KMS-11 (cell line): ENCODE measurements around the gene PRSS27.

Experiments
- H2AFZ ChIP-seq: fragments of 200-600 bp; sonication (generic); 2 replicates; pipeline ENCODE4 v1.6.1; 2016; ENCODE audit warnings: antibody characterized with exemption, mixed run types, low read depth
- H3K27ac ChIP-seq: fragments of 200-600 bp; sonication (generic); 2 replicates; pipeline ENCODE4 v1.6.1; 2016; ENCODE audit warnings: mild to moderate bottlenecking, mixed run types
- H3K27me3 ChIP-seq: fragments of 200-600 bp; sonication (generic); 2 replicates; pipeline ENCODE4 v1.6.1; 2017; ENCODE audit warnings: mild to moderate bottlenecking, low read depth, mixed run types, moderate library complexity; ENCODE audit not compliant: insufficient read depth
- H3K36me3 ChIP-seq: fragments of 200-600 bp; sonication (generic); 2 replicates; pipeline ENCODE4 v1.6.1; 2017; ENCODE audit warnings: mild to moderate bottlenecking, mixed run types; ENCODE audit not compliant: insufficient read depth
- H3K4me1 ChIP-seq: fragments of 200-600 bp; sonication (generic); 2 replicates; pipeline ENCODE4 v1.6.1; 2016; ENCODE audit warnings: mild to moderate bottlenecking, low read depth, mixed run types; ENCODE audit not compliant: poor library complexity, severe bottlenecking
- H3K4me2 ChIP-seq: fragments of 200-600 bp; sonication (generic); 2 replicates; pipeline ENCODE4 v1.7.0; 2016; ENCODE audit warnings: mild to moderate bottlenecking, mixed run types
- H3K4me3 ChIP-seq: fragments of 200-600 bp; sonication (generic); IDR thresholded peaks from 2 replicates; pipeline ENCODE4 v1.6.1; 2017; ENCODE audit warnings: low read depth, low read length, mixed read lengths; ENCODE audit not compliant: insufficient read depth
- H3K79me2 ChIP-seq: fragments of 200-600 bp; sonication (generic); 2 replicates; pipeline ENCODE4 v1.6.1; 2016; ENCODE audit warnings: low read depth, mixed run types; ENCODE audit not compliant: insufficient read depth
- H3K9ac ChIP-seq: fragments of 200-600 bp; sonication (generic); 2 replicates; pipeline ENCODE4 v1.6.1; 2016; ENCODE audit warnings: mild to moderate bottlenecking, mixed run types
- H4K20me1 ChIP-seq: fragments of 200-600 bp; sonication (generic); 2 replicates; pipeline ENCODE4 v1.6.1; 2016; ENCODE audit warnings: mild to moderate bottlenecking, mixed run types; ENCODE audit not compliant: insufficient read depth
- TF ChIP-seq, protein P1 (sequence below): fragments of 200-600 bp; sonication (generic); conservative IDR thresholded peaks from 2 replicates; pipeline ENCODE4 v1.6.1; 2017; ENCODE audit warnings: low read depth, mild to moderate bottlenecking, antibody characterized with exemption, low read length, moderate library complexity, mixed read lengths

Gene PRSS27

DNA sequence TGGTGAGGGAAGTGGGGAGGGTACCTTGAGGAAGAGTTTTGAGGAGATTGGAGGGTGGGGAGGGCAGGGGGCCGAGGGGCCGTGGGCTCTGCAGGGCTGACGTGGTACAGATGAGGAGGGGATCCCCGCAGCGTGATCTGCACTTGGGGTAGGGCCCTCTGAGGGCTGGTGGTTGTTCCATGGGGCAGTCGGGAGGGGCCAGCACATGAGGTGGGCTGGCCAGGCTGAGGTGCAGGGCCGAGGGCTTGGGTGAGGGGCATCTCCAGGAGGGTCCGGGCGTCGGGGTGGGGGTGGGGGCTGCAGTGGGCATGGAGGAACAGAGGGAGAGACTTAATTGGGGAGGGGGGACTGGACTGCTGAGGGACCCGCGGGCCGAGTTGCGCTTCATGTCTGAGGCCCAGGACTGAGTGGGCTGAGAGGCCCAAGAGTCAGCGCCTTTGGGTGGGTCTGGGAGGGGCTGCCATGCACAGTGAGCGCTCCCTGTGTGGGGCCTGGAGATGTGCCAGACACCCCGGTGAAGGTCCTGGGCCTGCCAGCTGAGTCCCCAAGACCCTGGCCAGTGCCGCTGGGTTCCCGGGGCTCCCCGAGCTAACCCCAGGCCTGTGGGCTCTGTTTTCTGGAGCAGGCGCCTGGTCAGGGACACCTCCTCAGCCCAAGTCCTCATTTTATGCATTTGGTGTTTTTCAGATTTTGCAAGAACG lies 13.3 kb downstream of the PRSS27 start:
- TF ChIP-seq, protein P1, sequence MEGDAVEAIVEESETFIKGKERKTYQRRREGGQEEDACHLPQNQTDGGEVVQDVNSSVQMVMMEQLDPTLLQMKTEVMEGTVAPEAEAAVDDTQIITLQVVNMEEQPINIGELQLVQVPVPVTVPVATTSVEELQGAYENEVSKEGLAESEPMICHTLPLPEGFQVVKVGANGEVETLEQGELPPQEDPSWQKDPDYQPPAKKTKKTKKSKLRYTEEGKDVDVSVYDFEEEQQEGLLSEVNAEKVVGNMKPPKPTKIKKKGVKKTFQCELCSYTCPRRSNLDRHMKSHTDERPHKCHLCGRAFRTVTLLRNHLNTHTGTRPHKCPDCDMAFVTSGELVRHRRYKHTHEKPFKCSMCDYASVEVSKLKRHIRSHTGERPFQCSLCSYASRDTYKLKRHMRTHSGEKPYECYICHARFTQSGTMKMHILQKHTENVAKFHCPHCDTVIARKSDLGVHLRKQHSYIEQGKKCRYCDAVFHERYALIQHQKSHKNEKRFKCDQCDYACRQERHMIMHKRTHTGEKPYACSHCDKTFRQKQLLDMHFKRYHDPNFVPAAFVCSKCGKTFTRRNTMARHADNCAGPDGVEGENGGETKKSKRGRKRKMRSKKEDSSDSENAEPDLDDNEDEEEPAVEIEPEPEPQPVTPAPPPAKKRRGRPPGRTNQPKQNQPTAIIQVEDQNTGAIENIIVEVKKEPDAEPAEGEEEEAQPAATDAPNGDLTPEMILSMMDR, result no peak
- Histone ChIP-seq H3K27ac (no peak overlapping the region), H2AFZ (no peak overlapping the region), H3K9ac (no peak overlapping the region), H3K27me3 (no peaks in the 10 kb centered on the region; the same call in 1 of the 2 replicates), H3K4me1 (no peaks in the 10 kb centered on the region), H3K79me2 (no peaks in the 10 kb centered on the region), H3K4me3 (no peak overlapping the region), H3K36me3 (no peaks in the 10 kb centered on the region), H3K4me2 (no peak overlapping the region), H4K20me1 (no peaks in the 10 kb centered on the region)

DNA sequence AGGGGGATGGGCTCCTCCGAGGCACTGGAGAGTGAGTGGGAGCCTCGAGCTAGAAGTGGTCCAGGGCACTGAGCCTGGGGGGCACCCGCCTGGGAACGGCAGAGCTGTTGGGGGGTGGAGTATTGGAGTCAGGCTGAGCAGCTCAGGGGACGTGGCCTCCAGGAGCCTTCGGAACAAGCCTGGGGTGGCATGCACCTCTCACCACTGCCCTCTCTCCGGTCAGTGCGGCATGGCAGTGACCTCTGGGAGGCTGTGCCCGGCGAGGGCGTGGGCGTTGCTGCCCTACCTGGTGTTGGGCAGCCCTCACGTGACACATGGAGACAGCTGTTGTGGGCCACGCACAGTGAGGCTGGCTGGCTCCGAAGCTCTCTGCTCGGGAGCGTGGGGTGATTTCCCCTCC lies 13.9 kb downstream of the PRSS27 start:
- Histone ChIP-seq H3K4me1 (no peaks in the 10 kb centered on the region), H3K4me3 (no peak overlapping the region), H3K79me2 (no peaks in the 10 kb centered on the region), H2AFZ (no peak overlapping the region), H4K20me1 (no peaks in the 10 kb centered on the region), H3K4me2 (no peak overlapping the region), H3K27ac (no peak overlapping the region), H3K36me3 (no peaks in the 10 kb centered on the region), H3K9ac (no peak overlapping the region), H3K27me3 (no peaks in the 10 kb centered on the region)
- TF ChIP-seq, protein P1, result no peak

DNA sequence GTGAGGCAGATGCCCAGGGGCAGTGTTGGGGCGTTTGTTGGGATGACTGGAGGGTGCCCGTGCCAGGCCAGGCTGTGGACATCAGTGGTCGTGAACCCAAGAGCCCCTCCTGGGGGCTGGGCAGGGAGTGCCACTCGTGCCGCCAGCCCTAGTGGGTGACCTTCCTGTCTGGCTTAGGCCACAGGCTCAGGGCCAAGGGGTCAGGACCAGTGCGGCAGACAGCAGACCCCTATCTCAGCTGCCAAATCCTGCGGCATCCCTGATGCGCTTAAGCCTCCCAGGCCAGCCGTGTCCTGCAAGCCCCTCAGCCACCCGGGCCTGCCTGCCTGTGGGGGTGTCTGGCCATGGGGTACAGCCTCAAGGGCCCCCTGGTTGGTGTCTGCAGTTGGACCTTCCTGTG lies 14.7 kb downstream of the PRSS27 start:
- Histone ChIP-seq H3K4me1 (no peaks in the 10 kb centered on the region), H4K20me1 (no peaks in the 10 kb centered on the region)
- TF ChIP-seq, protein P1, result no peak

DNA sequence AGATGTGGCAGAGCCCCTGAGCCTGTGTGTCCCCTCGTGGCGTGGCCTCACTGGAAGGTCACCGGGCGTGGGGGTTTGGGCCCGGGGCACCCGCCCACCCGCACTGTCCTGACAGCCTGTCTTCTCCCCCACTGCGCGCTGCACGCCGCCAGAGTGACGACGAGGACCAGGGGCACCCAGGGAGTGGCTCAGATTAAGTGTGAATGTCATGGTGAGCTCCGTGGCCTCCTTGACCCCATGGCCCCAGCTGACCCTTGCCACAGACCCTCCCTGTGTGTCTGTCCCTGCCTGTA lies 15.1 kb downstream of the PRSS27 start:
- H3K27ac ChIP-seq, result no peak overlapping the region
- H3K4me1 ChIP-seq, result no peaks in the 10 kb centered on the region
- H3K79me2 ChIP-seq, result no peaks in the 10 kb centered on the region
- H3K4me3 ChIP-seq, result no peak overlapping the region
- no peaks in the 10 kb centered on the region for H3K36me3 ChIP-seq
- no peak overlapping the region for H2AFZ ChIP-seq
- H3K4me2 ChIP-seq, result no peak overlapping the region
- no peaks in the 10 kb centered on the region for H4K20me1 ChIP-seq
- TF ChIP-seq, protein P1, result no peak
- no peak overlapping the region for H3K9ac ChIP-seq
- H3K27me3 ChIP-seq, result no peaks in the 10 kb centered on the region

More for the DNA sequence above, 14.7 kb downstream of the PRSS27 start:
- no peak overlapping the region for H3K4me2 ChIP-seq
- H3K36me3 ChIP-seq, result no peaks in the 10 kb centered on the region
- no peaks in the 10 kb centered on the region for H3K79me2 ChIP-seq
- H3K27me3 ChIP-seq, result no peaks in the 10 kb centered on the region
- H3K9ac ChIP-seq, result no peak overlapping the region
- no peak overlapping the region for H3K4me3 ChIP-seq
- H2AFZ ChIP-seq, result no peak overlapping the region
- no peak overlapping the region for H3K27ac ChIP-seq
